Measurements from ENCODE around the gene C18orf32. TPM values are rescaled to one million over a fixed set of nuclear protein-coding genes. Genes with fewer than 3 reads are reported as not detected.
"Not testable (repeated sequence)": the region's sequence is repeated elsewhere in the genome, so short reads cannot be mapped to it uniquely, and the experiment has no call there.

C18orf32 gene
- polyA plus RNA-seq, 1 donor from 2014 or later: 93.2 TPM

DNA sequence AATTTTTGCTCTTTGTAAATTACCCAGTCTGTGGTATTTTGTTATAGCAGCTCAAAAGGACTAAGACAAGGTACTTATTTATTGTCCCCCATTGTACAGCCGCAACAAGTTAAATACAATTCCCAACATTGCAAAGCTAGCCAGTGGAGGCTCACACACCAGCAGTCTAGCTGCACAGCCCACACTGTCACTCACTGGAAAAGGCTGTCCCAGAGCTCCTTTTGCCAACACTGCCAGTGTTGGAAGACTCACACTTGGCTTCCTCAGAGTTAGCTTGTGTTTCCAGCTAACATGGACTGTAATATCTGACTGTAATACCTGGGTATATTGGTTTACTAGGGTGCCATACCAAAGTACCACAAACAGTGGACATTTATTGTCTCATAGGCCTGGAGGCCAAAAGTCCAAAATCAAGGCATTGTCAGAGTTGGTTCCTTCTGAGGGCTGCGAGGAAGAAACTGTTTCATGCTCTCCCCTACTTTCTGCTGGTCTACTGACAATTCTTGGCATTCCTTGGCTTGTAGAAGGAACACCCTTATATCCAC lies 19.9 kb downstream of the C18orf32 start:
- Mint-ChIP-seq H3K27ac (no peak overlapping the region), H3K4me1 (no peaks in the 10 kb centered on the region), H3K9me3 (peaks cover 0 to 4% (median 0%) of the 10 kb centered on the region in 3 donors), H3K4me3 (no peak overlapping the region), H3K36me3 (no peaks in the 10 kb centered on the region), H3K27me3 (peaks cover 8% of the 10 kb centered on the region)

DNA sequence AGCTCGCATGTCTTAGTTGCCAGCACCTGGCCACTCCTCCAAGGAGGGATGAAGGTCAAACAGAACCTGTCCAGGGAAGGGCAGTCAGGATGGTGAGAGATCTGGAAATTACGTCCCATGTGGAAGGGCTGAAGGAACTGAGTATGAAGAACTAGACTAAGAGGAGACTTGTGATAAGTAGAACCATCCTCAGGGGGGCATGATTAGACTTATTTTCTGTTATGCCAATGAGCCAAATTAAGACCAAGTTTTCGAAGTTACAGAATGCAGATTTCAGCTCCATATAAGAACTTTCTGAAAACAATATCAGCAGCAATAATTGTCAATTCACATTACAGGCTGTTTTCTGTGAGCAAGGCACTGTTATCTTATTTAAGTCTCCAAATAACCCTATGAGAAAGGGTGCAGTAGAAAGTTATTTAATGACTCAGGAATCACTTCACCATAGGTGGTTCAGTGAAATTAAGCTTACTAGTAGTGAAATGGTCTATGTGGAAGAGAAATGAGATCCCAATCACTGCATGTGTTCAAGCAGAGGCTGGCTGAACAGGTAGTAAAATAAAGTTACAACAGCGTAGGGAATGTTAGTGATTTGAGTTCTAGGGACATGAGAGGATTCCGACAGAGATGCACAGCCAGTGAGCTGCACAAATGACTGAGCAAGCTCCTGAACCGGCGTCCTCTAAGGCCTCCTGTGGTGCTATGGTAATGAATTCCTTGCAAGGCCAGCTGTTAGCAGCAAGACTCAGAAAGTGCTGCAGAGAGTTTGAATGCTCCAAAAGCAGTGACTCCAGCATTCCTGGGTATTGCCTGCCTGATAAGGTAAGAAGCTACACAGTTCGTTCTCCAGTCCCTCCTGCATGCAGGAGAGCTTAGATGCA lies 22.1 kb downstream of the C18orf32 start:
- Mint-ChIP-seq H3K4me1 (peaks cover 4 to 7% (median 5%) of the 10 kb centered on the region in 3 donors), H3K27ac (no peak overlapping the region), H3K27me3 (peaks cover 4% of the 10 kb centered on the region), H3K4me3 (no peak overlapping the region), H3K9me3 (no peaks in the 10 kb centered on the region), H3K36me3 (no peaks in the 10 kb centered on the region)

DNA sequence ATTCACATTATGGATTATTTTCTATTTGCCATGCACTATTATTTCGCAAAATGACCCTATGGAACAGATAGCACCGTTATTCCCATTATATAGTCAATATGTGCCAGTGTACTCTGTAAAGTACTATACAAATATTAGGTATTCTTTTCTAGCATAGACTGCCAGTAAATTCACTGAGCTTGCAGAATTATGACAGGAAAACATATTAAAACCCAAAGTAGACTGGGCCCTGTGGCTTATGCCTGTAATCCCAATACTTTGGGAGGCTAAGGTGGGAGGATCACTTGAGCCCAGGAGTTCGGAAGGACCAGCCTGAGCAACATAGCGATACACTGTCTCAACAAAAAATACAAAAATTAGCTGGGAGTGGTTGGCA lies 25.4 kb downstream of the C18orf32 start:
- peak overlapping the region; percentile 88 to 98 (median 93) for H3K4me3 Mint-ChIP-seq
- peaks cover 2% of the 10 kb centered on the region for H3K36me3 Mint-ChIP-seq
- no peaks in the 10 kb centered on the region for H3K9me3 Mint-ChIP-seq
- no peaks in the 10 kb centered on the region for H3K27me3 Mint-ChIP-seq
- H3K27ac Mint-ChIP-seq: peak overlapping the region in 2 of 3 donors; percentile 18 to 61
- peaks cover 19 to 27% (median 24%) of the 10 kb centered on the region in 3 donors for H3K4me1 Mint-ChIP-seq

DNA sequence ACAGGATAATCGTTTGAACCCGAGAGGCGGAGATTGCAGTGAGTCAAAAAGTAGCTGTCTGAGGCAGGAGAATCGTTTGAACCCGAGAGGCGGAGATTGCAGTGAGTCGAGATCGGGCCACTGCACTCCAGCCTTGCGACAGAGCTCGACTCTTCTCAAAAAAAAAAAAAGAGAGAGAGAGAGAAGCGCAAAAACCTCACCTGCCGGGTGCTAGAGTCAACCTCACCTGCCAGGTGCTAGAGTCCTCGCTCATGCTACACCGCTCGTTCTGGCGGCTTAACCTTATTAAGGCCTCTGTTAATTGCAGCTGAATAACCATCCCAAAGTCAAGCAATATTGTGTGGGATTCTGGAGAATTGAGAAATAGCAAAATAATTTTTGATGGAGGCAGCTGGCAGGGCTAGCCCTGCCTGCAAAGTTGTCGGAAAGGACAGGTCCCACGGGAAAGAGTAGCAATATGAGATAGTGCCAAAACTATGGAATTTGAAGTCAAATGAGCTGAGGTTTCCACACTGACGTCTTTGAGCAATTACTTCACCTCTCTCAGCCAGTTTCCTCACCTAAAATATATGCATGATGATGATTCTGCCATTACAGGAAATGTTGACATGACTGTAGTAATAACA lies 25.9 kb downstream of the C18orf32 start:
- H3K4me3 Mint-ChIP-seq: peak overlapping the region; percentile 88 to 98 (median 93)
- no peaks in the 10 kb centered on the region for H3K27me3 Mint-ChIP-seq
- H3K27ac Mint-ChIP-seq: peak overlapping the region; percentile 61 to 94 (median 81)
- peaks cover 21 to 29% (median 28%) of the 10 kb centered on the region in 3 donors for H3K4me1 Mint-ChIP-seq
- H3K9me3 Mint-ChIP-seq: no peaks in the 10 kb centered on the region
- peaks cover 2% of the 10 kb centered on the region for H3K36me3 Mint-ChIP-seq

DNA sequence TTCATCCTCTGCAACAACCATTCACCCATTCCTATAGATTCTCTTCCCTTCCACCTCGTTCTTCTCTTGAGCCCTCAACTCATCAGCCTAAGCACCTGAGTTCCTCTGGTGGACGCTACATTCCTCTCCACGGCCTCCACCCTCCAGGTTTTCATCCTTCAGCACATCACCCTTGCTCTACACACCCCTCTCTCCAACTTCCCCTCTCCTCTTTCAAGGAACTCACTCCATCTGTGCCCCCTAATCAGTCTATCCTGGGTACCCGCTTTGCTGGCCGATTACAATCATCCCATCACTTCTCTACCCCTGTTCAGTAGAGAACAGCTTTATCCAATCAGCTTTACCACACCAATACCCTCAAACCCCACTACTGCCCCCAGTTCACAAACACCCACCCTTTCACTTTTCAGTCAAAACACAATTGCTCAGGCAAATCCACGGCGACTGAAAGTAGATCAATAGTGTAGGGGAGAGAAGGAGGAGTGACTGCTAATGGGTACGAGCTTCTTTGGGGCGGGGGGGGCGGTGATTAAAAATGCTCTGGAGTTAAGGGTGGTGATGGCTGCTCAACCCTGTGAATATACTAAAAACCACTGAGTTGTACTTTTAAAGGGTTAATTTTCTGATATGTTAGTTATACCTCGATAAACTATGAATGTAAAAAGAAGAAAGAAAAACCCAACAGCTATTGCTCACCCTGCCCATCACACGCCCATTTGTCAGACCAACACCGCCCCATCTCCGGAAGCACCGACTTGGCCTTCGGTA lies 27.4 kb downstream of the C18orf32 start:
- Mint-ChIP-seq H3K36me3 (peaks cover 2% of the 10 kb centered on the region), H3K27ac (peak overlapping the region; percentile 7 to 83 (median 65)), H3K27me3 (no peaks in the 10 kb centered on the region), H3K4me1 (peaks cover 27 to 37% (median 36%) of the 10 kb centered on the region in 3 donors), H3K4me3 (peak overlapping the region; percentile 88 to 98 (median 93)), H3K9me3 (no peaks in the 10 kb centered on the region)

- Mint-ChIP-seq H3K4me3 (peak overlapping the region in 2 of 4 donors; percentile 11 to 76), H3K9me3 (no peaks in the 10 kb centered on the region), H3K27ac (no peak overlapping the region)
Observed at GRCh38 chr18:49457616-49458015, 29.4 kb downstream of the C18orf32 start.

GRCh38 chr18:49456794-49457193 lies 30.2 kb downstream of the C18orf32 start:
- peak overlapping the region in 1 of 4 donors; percentile 76 for H3K4me3 Mint-ChIP-seq
- peaks cover 9% of the 10 kb centered on the region for H3K36me3 Mint-ChIP-seq
- H3K9me3 Mint-ChIP-seq: peaks cover 0 to 3% (median 0%) of the 10 kb centered on the region in 3 donors
- no peaks in the 10 kb centered on the region for H3K27me3 Mint-ChIP-seq
- H3K27ac Mint-ChIP-seq: no peak overlapping the region
- H3K4me1 Mint-ChIP-seq: peaks cover 40 to 47% (median 43%) of the 10 kb centered on the region in 3 donors

More at GRCh38 chr18:49457616-49458015, 29.4 kb downstream of the C18orf32 start:
- no peaks in the 10 kb centered on the region for H3K27me3 Mint-ChIP-seq
- H3K4me1 Mint-ChIP-seq: peaks cover 37 to 44% (median 43%) of the 10 kb centered on the region in 3 donors
- H3K36me3 Mint-ChIP-seq: peaks cover 7% of the 10 kb centered on the region

GRCh38 chr18:49452534-49452933 lies 34.5 kb downstream of the C18orf32 start:
- H3K9me3 Mint-ChIP-seq: peaks cover 0 to 22% (median 16%) of the 10 kb centered on the region in 3 donors
- not testable (repeated sequence) for H3K4me3 Mint-ChIP-seq, H3K27me3 Mint-ChIP-seq, H3K27ac Mint-ChIP-seq
- H3K4me1 Mint-ChIP-seq: peaks cover 26 to 33% (median 30%) of the 10 kb centered on the region in 3 donors
- H3K36me3 Mint-ChIP-seq: peaks cover 21% of the 10 kb centered on the region

DNA sequence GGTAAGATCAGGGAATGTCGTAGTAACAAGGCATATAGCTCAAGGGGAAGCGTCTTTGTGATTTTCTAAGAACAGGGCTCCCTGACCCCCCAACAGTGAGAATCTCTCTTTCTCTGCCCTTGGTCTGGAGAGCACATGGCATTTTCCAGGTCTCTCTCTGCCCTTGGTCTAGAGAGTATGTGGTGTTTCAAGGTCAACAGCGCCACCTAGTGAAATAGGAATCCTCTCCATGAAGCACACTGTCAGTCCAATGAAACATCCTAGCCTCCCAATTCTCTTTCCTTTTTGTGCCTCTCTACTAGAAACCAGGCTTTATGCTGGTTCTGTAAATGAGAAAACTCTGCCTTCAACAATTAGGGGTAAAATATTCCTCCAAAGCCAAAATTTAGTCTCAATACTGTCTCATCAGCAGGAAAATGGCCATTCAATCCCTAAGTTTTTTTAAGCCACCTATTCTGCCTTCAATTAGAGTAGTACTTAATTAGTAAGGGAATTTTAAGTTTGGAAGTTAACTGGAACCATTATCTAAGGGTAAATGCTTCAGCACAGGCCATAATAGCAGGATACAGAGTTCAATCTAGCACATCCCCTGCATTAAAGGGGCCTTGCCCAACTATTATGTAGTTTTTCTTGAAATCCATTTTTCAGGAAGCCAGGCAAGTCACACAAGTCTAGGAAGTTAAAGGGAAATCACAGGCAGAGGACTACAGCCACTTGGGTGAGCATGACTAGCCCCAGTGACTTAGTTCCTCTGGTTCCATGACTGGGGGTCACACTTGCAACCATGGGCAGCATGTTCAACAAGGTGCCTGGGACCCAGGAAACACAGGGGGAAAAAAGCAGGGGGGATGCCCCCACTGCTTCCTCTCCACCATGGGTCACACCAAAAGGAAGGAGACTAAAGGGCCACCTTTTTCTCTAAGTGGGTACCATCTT lies 39.0 kb downstream of the C18orf32 start:
- Mint-ChIP-seq H3K4me1 (peaks cover 8 to 15% (median 12%) of the 10 kb centered on the region in 3 donors), H3K36me3 (peaks cover 21% of the 10 kb centered on the region), H3K27ac (no peak overlapping the region), H3K27me3 (no peaks in the 10 kb centered on the region), H3K4me3 (peak overlapping the region in 1 of 4 donors; percentile 34), H3K9me3 (peaks cover 1 to 22% (median 18%) of the 10 kb centered on the region in 3 donors)

DNA sequence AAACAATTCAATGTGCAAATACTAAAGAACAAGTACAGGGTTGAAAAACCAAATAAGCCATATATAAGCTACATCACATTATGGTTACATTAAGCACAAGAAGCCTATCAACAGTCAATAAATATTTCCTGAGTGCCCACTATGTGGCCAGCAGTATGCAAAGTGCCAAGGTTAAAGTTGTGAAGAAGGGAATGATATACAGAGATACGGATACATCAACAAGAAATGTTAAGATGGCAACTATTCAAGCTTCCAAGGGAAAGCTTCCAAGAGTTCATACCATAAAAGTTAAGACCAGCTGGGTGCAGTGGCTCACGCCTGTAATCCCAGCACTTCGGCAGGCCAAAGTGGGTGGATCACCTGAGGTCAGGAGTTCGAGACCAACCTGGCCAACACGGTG lies 40.6 kb downstream of the C18orf32 start:
- H3K4me3 Mint-ChIP-seq: peak overlapping the region in 1 of 4 donors; percentile 39
- H3K4me1 Mint-ChIP-seq: peaks cover 8 to 15% (median 12%) of the 10 kb centered on the region in 3 donors
- peaks cover 18% of the 10 kb centered on the region for H3K36me3 Mint-ChIP-seq
- H3K27me3 Mint-ChIP-seq: no peaks in the 10 kb centered on the region
- peaks cover 1 to 18% (median 18%) of the 10 kb centered on the region in 3 donors for H3K9me3 Mint-ChIP-seq
- H3K27ac Mint-ChIP-seq: no peak overlapping the region

- H3K9me3 Mint-ChIP-seq: peaks cover 1 to 14% (median 9%) of the 10 kb centered on the region in 3 donors
- peaks cover 10 to 17% (median 16%) of the 10 kb centered on the region in 3 donors for H3K4me1 Mint-ChIP-seq
- H3K27ac Mint-ChIP-seq: no peak overlapping the region
- H3K4me3 Mint-ChIP-seq: no peak overlapping the region
- H3K27me3 Mint-ChIP-seq: no peaks in the 10 kb centered on the region
- peaks cover 10% of the 10 kb centered on the region for H3K36me3 Mint-ChIP-seq
Observed at GRCh38 chr18:49444581-49444980, 42.5 kb downstream of the C18orf32 start.

GRCh38 chr18:49443837-49444236 lies 43.2 kb downstream of the C18orf32 start:
- Mint-ChIP-seq H3K9me3 (peaks cover 1 to 11% (median 6%) of the 10 kb centered on the region in 3 donors), H3K36me3 (peaks cover 9% of the 10 kb centered on the region), H3K4me3 (no peak overlapping the region), H3K4me1 (peaks cover 12 to 20% (median 16%) of the 10 kb centered on the region in 3 donors), H3K27ac (no peak overlapping the region), H3K27me3 (no peaks in the 10 kb centered on the region)

- Mint-ChIP-seq H3K4me1 (peaks cover 16 to 28% (median 18%) of the 10 kb centered on the region in 3 donors), H3K36me3 (peaks cover 3% of the 10 kb centered on the region), H3K27me3 (no peaks in the 10 kb centered on the region), H3K9me3 (peaks cover 0 to under 1% (median 0%) of the 10 kb centered on the region in 3 donors), H3K27ac (no peak overlapping the region), H3K4me3 (no peak overlapping the region)
Observed at GRCh38 chr18:49441338-49441938, 45.6 kb downstream of the C18orf32 start.

Data from IgD-negative memory B cell (primary cell).